ENCODE results near the gene POMP.
"Not testable (repeated sequence)": the region's sequence is repeated elsewhere in the genome, so short reads cannot be mapped to it uniquely, and the experiment has no call there.

The POMP gene

DNA sequence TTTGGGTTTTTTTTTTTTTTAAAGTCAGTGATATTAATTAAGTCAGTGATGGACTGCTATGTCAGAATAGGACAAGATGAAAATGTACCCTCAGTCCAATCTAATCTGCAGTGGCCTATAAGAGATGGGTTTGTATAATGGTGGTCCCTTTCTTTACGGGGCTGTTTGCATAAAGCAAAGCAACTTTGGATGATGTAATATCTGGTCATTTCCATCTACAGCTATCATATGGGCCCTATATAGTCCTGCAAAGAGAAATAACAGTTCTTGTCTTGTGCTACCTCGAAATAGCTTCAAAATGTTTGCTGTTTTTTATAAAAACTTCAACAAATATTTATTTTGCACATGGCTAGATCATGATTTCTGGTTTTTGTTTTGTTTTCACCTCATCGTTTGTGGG lies 20.2 kb upstream of the POMP start:
- DNase-seq = no peak

DNA sequence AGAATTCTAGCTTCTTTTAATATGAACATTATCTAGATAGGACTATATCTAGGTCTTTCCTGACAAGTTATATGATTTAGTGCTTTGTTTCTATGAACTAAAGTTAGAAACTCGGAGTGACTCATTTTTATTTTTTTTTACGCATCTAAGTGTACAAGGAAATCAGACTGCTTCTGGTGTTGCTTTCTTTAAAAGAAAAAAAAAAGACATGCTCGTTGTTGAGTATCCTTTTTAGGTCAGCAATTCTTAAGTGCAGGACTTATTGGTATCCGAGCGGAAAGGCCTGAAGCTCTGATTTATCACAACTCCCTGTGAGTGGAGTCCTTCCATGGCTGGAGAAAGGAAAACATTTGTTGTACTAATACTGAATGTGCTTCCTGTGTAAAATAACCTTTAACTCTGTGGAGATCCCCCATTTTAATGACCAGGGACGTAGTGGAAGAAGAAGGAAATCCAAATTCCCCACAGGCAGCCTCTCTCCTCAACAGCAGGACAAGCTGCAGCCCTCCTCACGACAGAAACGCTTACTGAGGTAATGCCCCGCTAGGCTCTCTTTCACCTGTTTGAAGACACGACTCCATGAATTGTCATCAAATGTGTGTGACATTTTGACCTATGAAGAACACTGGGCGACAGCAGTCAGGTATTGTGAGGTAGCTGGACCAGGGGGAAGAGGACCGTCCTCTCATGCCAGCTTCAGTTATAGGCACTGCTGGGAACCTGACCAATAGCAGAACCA lies 17.9 kb upstream of the POMP start:
- no peak for DNase-seq

DNA sequence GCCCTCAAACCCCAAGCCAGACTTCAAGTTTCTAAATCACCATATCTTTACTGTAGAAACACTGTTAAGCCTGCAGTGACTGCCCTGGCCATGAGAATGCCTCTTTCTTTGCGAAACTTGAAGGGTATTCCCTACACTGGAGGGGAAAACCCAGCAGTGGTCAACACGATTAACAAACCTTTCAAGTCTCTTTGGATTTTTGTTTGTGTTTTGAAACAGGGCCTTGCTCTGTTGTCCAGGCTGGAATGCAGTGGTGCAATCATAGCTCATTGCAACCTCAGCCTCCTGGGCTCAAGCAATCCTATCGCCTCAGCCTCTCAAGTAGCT lies 17.4 kb upstream of the POMP start:
- no peak for DNase-seq

DNA sequence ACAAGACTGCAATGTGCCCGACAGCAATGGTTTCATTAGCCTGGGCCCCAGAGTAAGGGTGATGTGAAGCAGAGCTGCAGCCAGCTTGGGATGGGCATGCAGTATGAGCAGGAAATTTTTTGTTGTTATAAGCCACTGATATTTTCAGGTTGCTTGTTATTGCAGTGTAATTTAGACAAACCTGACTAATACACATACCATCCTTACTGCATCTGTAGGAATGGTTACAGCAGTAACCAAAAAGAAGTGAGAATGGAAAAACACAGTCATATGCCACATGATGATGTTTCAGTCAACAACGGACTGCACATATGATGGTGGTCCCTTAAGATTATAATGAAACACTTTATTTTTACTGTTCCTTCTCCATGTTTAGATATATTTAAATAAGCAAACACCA lies 8.6 kb upstream of the POMP start:
- no peak for DNase-seq

DNA sequence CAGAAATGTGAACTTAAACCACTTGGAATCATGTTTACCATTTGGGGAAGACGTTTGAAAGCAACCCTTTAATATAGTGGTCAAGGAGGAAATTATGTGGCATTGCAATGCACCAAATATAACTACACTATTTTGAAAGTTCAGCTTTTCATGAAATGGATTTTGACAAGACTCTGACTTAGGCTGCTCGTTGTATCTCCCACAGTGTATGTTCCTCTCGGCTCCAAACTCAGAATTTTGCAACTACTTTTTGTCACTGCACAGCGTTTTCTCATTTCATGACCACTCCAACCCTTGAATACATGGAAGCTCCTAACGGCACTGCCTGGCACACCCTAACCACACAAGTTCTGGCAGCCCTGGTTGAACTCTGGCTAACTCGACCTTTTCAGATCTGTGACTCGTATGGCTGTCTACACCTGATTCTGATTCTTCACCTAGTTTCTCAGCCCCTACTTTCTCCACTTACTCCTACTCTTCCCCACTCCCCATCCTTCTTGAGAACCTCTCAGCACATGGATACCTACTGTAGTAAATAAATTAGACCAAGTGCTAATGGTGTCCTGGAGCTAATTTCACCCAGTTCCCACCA lies 7.0 kb upstream of the POMP start:
- DNase-seq = no peak

DNA sequence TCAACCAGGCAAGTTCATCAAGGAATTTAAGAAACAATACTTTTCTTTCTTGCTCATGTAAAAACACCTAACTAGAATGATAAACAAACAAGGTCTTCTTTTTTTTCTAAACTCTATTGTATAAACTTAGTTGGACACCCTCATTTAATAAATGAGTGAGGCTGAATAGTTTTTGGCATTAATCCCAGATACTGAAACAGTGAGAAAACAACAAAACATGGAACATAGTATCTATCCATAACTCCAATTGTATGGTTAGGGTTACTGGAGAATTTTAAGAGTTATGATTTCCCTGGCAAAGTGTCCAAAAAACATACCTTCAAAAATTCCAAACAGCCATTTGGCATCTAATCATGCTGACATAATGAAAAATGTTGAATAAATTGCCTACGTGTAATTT lies 5.8 kb upstream of the POMP start:
- DNase-seq = no peak

DNA sequence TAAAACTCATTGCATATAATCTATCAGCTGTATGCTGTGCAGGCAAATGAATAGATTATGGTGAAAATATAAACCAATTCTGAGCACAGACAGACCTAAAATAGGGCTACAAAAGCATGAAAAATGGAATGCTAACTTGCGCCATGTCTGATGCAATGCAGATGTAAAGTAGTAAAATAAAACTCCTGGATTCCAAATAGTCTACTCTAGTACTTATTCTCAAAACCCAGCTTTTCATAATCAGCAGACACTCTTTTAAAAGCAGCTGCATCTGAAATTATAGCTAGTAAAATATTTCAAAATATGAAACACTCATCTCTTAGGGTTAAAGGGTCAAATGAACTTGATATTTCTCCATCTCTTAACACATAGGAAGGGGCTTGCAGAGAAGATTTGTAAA lies 4.7 kb upstream of the POMP start:
- DNase-seq = no peak

DNA sequence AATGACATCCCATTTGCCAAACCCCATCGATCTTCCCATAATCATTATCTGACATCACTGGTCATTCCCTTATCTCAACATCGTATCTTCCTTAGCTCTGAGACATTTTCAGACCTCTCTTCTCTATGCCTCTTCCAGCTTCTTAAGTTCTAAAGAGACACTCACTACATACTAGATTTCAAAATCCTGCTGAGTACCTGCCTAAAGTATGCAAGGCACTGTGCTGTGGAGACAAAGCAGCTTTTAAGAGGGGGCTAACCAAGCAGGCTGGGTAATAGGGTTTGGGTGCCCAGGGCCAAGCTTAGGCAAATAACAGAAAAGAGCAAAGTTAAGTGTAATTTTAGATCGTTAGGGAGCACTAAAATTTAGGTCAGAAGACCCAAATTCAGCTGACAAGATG lies 3.4 kb upstream of the POMP start:
- no peak for DNase-seq

DNA sequence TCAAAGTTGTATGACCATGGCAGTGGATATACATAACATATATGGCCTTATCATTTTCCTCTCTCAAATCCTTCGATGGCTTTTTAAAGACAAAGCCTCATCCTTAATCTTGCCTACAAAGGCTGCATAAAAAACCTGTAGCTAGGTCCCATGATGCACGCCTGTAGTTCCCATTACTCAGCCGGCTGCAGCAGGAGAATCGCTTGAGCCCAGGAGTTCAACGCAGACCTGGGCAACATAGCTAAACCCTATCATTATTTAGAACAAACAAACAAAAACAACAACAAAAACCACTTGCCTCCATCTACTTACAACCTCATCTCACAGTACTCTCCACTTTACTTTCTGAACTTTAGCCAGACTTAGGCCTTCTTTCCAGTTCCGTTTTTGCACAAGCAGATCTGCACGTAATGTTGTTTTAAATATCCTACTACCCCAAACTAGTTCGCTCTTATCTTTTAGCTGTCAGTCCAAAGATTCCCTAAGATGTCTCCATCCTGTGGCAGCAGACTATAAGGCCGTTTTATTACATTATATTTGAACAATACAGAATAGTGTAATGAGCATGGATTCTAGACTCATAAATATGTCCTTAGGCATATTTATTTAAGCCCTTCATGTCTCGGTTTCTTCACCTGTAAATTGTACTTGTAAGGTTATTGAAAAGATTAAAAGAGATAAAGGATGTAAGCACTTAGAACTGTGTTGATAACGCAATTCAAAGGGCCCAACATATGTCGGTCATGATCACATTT lies 969 bp upstream of the POMP start:
- DNase-seq = no peak

DNA sequence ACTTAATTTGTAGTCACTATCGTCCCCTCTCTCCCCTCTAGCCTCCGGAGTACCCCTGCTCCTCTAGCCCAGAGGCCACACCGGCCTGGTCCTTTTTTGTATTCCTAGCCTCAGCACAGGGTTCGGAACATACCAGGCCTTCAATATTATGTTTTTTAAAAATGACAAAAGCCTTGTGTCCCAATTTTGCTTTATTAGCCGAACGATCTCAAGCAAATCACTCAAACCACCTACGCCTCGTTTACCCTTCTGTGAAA lies 463 bp upstream of the POMP start:
- no peak for DNase-seq

DNA sequence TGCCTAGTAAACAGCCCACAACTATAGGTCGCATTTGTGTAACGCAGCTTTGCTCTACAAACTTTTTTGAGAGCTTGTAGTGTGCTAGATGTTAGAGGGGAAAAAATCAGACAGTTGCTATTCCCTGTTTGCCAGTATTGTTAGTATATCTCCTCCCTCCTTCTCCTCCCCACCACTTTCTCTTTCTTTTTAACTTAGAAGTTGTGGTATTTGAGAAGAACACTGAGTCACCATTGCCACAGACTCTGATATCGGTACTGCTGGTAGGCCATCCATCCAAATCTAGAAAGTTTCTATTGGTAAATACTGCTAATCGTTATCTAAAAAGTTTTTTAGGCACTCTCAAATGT lies 666 bp downstream of the POMP start:
- DNase-seq = peak; percentile 67

DNA sequence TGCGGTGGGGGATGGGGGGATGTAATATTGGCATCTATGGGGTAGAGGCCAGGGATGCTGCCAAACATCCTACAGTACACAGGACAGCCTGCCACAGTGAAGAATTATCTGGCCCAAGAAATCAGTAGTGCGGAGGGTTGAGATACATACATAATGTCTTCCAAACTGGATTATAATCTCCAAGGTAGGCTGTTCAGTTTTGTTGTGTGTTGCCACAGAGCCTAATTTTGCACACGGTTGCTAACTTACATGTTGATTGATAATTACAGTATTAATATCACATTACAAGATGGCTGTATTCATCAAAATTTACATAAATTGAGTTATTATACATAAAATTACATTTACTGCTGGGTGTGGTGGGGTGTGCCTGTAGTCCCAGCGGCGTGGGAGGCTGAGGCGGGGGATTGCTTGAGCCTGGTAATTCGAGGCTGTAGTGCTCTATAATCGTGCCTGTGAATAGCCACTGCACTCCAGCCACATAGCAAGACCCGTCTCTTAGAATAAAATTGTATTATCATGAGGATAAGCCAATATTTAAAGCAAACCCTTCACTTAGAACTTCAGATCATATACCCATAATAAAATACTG lies 8.1 kb downstream of the POMP start:
- no peak for DNase-seq

DNA sequence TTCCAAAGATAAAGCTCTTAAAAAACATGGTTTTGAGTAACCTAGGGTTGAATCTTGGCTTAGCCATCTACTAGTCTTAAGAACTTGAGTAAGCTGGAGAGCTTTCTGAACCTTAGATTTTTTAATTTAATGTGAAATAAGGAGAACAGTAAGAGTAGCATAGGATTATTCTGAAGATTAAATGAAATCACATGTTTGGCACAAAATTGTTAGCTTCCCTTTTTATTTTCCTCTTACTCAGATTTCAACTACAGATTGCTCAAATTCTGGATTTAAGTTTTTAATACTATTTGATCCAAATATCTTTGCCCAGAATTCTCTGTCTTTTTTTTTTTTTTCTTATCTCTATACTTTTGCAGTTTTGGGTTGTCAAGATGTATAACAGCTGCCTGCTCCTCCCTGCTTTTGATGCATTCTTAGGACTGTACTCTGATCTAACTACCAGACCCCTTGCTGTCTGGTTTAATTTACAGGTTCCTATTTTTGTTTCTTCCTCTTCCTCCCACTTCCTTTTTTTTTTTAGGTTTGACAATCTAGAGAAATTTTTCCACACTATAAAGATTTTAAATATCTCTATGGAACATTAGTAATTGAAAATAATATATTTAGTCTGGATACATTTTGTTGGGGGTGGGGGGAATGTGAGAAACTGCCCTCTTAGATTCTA lies 12.3 kb downstream of the POMP start:
- DNase-seq = no peak

DNA sequence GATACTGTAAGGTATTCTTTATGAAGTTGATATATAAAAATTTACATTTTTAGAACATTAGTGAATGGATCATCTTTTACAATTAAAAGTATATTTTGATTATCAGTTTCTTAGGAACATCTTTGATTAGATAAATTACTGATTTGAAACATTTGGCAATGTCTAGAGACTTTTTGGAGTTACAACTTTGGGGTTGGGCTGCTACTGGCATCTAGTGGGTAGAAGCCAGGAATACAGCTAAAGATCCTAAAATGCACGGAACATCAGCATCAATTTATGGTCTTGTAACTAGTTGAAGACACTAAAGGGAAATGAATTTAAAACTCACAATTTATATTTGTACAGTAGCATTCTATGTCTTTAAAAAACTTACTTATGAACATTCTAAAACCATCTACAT lies 19.9 kb downstream of the POMP start:
- DNase-seq = no peak

DNA sequence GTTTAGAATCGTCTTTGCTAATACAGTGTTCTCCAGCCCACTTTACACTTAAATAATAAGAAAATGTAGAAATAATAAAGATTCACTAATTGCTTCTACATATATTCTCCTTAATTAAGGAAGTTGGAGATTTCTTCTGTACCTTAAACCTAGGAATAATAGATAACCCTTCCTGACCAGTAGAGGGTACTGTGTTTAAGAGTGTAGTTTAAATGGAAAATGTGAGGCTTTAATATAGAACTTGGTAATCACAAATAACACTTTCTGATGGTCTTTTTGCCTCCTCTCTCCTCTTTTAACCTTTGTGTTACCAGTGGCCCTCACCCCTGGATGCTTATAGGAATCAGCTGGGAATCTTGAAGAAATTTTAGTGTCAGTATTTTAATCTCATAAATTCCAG lies 20.7 kb downstream of the POMP start:
- no peak for DNase-seq

DNA sequence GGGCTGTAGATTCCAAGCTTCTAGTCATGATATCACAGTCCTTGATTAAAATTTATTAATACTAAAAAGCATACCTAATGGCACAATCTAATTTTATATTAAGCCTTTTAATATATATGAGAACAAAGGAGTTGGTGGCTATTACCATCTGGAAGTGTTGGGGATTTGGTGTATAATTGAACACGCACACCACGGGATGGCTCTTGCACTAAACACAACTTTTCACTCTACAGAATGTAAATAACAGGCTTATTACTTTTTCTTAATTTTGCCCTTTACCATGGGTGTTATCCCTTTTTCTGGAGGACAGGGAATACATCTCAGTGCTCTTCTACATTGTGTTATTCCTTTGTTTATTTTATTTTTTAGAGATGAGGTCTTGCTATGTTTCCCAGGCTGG lies 21.6 kb downstream of the POMP start:
- DNase-seq = no peak

DNA sequence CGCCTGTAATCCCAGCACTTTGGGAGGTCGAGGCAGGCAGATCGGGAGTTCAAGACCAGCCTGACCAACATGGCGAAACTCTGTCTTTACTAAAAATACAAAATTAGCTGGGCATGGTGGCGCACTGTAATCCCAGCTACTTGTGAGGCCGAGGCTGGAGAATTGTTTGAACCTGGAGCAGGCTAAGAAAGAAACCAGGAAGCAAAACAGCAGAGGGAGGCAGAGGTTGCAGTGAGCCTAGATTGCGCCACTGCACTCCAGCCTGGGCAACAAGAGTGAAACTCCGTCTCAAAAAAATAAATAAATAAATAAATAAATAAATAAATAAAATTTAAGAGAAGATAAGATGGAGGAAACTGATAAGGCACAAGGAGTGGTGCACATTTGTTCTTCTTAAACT lies 24.2 kb downstream of the POMP start:
- DNase-seq = not testable (repeated sequence)

DNA sequence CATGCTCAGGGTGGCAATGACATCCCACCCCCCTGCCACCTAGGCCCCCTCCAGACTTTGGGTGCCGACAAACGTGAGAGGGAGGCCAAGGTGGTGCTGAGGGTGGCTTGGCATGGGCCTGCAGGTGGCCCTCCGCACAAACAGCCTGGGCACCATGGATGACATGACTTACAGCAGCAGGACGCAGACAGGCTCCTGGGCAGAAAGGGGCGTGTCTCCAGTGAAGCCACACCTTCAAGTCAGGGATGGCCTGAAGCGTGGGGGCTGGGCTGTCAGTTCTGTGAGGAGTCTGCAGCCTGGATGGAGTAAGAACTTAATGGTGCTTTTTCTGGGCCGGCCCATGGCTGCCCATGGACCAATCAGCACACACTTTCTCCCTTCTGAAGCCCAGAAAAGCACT lies 25.3 kb downstream of the POMP start:
- DNase-seq = no peak

DNA sequence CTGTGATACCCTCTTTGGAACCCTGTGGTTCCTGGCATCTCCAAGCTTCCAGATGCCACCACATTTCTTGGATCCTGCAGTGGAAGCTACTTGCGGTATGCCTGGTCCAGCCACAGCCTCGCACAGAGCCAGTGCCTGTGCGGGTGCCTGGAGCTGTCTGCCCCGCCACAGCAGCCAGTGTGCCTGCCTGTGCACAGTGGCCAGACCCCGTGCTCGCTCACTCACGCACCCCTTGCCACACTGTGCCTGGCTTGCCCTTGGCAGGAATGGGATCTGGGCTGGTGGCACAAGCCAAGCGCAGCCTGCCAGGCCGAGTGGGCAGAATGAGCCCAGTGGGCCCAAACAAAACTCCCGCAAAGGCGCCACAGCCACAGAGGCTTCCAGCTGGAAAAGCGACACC lies 26.2 kb downstream of the POMP start:
- no peak for DNase-seq

DNA sequence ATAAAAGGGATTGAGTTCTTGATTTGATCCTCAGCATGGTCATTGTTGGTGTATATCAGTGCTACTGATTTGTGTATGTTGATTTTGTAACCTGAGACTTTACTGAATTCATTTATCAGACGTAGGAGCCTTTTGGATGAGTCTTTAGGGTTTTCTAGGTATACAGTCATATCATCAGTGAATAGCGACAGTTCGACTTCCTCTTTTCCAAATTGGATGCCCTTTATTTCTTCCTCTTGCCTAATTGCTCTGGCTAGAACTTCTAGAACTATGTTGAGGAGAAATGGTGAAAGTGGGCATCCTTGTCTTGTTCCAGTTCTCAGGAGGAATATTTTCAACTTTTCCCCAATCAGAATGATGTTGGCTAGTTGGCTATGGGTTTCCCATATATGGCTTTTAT lies 27.0 kb downstream of the POMP start:
- no peak for DNase-seq

DNA sequence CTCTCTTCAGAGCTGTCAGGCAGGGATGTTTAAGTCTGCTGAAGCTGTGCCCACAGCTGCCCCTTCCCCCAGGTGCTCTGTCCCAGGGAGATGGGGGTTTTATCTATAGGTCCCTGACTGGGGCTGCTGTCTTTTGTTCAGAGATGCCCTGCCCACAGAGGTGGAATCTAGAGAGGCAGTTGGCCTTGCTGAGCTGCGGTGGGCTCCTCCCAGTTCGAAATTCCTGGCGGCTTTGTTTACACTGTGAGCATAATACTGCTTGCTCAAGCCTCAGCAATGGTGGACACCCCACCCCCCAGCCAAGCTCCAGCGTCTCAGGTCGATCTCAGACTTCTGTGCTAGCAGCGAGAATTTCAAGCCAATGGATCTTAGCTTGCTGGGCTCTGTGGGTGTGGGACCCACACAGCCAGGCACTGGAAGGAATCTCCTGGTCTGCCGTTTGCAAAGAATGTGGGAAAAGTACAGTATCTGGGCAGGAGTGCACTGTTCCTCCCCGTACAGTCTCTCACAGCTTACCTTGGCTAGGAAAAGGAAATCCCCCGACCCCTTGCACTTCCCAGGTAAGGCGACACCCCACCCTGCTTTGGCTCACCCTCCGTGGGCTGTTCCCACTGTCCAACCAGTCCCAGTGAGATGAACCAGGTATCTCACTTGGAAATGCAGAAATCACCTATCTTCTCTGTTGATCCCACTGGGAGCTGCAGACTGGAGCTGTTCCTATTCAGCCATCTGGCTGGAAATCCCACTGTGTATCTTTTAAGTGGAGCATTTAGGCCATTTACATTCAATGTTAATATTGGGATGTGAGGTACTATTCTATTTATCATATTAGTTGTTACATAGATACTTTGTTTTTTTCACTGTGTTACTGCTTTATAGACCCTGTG lies 34.9 kb downstream of the POMP start:
- DNase-seq = not testable (repeated sequence)

DNA sequence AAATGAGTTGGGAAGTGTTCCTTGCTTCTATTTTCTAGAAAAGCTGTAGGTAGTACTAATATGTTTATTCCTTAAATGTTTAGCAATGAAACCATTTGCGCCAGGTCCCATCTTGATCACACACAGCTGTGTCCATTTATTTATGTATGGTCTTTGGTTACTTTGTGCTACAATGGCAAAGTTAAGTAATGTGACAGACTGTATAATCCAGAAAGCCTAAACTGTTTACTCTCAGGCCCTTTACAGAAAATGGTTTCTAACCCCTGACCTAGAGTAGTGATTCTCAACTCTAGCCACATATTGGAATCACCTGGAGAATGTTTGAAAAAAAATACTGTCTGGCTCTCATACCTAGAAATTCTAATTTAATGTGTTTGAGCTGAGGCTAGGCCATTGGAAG lies 38.5 kb downstream of the POMP start:
- DNase-seq = no peak

DNA sequence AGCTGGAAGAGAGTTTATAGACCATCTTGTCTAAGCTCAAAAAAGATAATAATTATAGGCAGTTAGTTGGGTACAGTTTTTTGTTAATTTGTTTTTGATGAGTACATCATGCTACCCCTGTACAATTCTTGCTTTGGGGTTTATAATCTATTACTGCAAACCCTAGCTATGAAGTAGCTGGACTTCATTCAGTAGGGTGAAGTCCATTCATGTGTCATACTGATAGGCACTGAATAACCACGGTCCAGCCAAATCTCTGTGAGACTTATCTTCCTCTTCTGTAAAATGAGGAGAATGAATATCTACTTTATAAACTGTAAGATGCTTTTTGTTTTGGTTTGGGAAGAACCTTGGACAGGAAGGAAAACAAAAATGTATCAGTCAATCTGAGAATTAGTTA lies 40.3 kb downstream of the POMP start:
- no peak for DNase-seq

Data from central memory CD4-positive, alpha-beta T cell (primary cell).